Liver (tissue), 9 donors: ENCODE data around the gene UBE3B. TPM values are rescaled to one million over a fixed set of nuclear protein-coding genes. Genes with fewer than 3 reads are reported as not detected.

ENCODE experiments used
- DNase-seq: peaks from one replicate; pipeline ENCODE4 v3.0.0-alpha.2; 2017; ENCODE audit warnings: low spot score
- H3K27ac ChIP-seq, 2 donors: one replicate each; pipeline ENCODE4 v1.7.0; 2013; ENCODE audit warnings: inconsistent platforms in 2 of 2, low read length in 2 of 2, control low read depth in 1 of 2, low read depth in 1 of 2, mild to moderate bottlenecking in 1 of 2
- H3K27me3 ChIP-seq, 4 donors: one replicate each; pipeline versions ENCODE4 v1.6.1 to v1.7.0; 2013; ENCODE audit warnings: low read length in 3 of 4, inconsistent platforms in 1 of 4, mild to moderate bottlenecking in 1 of 4, moderate library complexity in 1 of 4; ENCODE audit not compliant: control insufficient read depth in 4 of 4, insufficient read depth in 4 of 4
- H3K36me3 ChIP-seq, 4 donors: one replicate each; pipeline versions ENCODE4 v1.6.1 to v1.7.0; 2013; ENCODE audit warnings: low read length in 3 of 4, mild to moderate bottlenecking in 3 of 4, low read depth in 1 of 4, moderate library complexity in 1 of 4; ENCODE audit not compliant: control insufficient read depth in 4 of 4, insufficient read depth in 3 of 4
- H3K4me1 ChIP-seq, 4 donors: one replicate each; pipeline versions ENCODE4 v1.6.1 to v1.7.0; 2013; ENCODE audit warnings: low read length in 3 of 4, mild to moderate bottlenecking in 3 of 4, moderate library complexity in 1 of 4; ENCODE audit not compliant: control insufficient read depth in 4 of 4, insufficient read depth in 4 of 4
- H3K4me3 ChIP-seq, 3 donors: one replicate each; pipeline versions ENCODE4 v1.6.1 to v1.7.0; 2013; ENCODE audit warnings: low read length in 3 of 3, control low read depth in 1 of 3, low read depth in 1 of 3, mild to moderate bottlenecking in 1 of 3
- H3K9ac ChIP-seq, 2 donors: one replicate each; pipeline ENCODE4 v1.7.0; 2013; ENCODE audit warnings: low read length in 2 of 2, mild to moderate bottlenecking in 2 of 2, moderate library complexity in 2 of 2, control low read depth in 1 of 2, low read depth in 1 of 2
- H3K9me3 ChIP-seq, 4 donors: one replicate each; pipeline versions ENCODE4 v1.6.1 to v1.7.0; 2013; ENCODE audit warnings: low read length in 3 of 4; ENCODE audit not compliant: control insufficient read depth in 4 of 4
- CTCF ChIP-seq: fragments of 150-350 bp; IDR thresholded peaks from 2 replicates; pipeline ENCODE4 v1.5.1; 2017; ENCODE audit warnings: improper control_type of control experiment, low read depth, low read length; ENCODE audit not compliant: missing input control
- EGR1 ChIP-seq, 2 donors: IDR thresholded peaks; 2 replicates each; pipeline ENCODE4 v1.6.1; 2016 to 2018; ENCODE audit warnings: antibody characterized with exemption in 2 of 2, low read depth in 2 of 2
- FOXA1 ChIP-seq: IDR thresholded peaks from 2 replicates; pipeline ENCODE4 v1.6.1; 2016; ENCODE audit warnings: antibody characterized with exemption
- FOXA2 ChIP-seq: IDR thresholded peaks from 2 replicates; pipeline ENCODE4 v1.6.1; 2016; ENCODE audit warnings: antibody characterized with exemption
- GABPA ChIP-seq, 2 donors: IDR thresholded peaks in 1 of 2; conservative IDR thresholded peaks in 1 of 2; 2 replicates each; pipeline ENCODE4 v1.6.1; 2016; ENCODE audit warnings: antibody characterized with exemption in 2 of 2, mild to moderate bottlenecking in 1 of 2, moderate library complexity in 1 of 2
- HNF4A ChIP-seq, 2 donors: conservative IDR thresholded peaks; 2 replicates each; pipeline ENCODE4 v1.6.1; 2016; ENCODE audit warnings: antibody characterized with exemption in 2 of 2, mild to moderate bottlenecking in 2 of 2
- HNF4G ChIP-seq: IDR thresholded peaks from 2 replicates; pipeline ENCODE4 v1.6.1; 2016; ENCODE audit warnings: antibody characterized with exemption
- JUND ChIP-seq, 2 donors: IDR thresholded peaks; 2 replicates each; pipeline ENCODE4 v1.6.1; 2016; ENCODE audit warnings: antibody characterized with exemption in 2 of 2
- NR2F2 ChIP-seq: IDR thresholded peaks from 2 replicates; pipeline ENCODE4 v1.6.1; 2016; ENCODE audit warnings: antibody characterized with exemption
- RAD21 ChIP-seq, 2 donors: IDR thresholded peaks; 2 replicates each; pipeline ENCODE4 v1.6.1; 2016; ENCODE audit warnings: antibody characterized with exemption in 2 of 2, mild to moderate bottlenecking in 2 of 2
- REST ChIP-seq: IDR thresholded peaks from 2 replicates; pipeline ENCODE4 v1.6.1; 2016; ENCODE audit warnings: antibody characterized with exemption, mild to moderate bottlenecking
- RXRA ChIP-seq, 2 donors: IDR thresholded peaks; 2 replicates each; pipeline ENCODE4 v1.6.1; 2017 to 2018; ENCODE audit warnings: antibody characterized with exemption in 2 of 2, mild to moderate bottlenecking in 1 of 2
- SP1 ChIP-seq: IDR thresholded peaks from 2 replicates; pipeline ENCODE4 v1.6.1; 2018; ENCODE audit warnings: antibody characterized with exemption, mild to moderate bottlenecking
- TAF1 ChIP-seq: conservative IDR thresholded peaks from 2 replicates; pipeline ENCODE4 v1.6.1; 2016; ENCODE audit warnings: antibody characterized with exemption, mild to moderate bottlenecking
- WGBS: extraction: QIAGEN DNeasy Blood & Tissue Kit; methylation state at CpG from one replicate; pipeline ENCODE4 v1.1.7; 2013; 5-methylcytosine and 5-hydroxymethylcytosine counted together
- polyA plus RNA-seq, 2 donors: library from polyadenylated mRNA; stranded (reverse) in 1 of 2; unstranded in 1 of 2; fragments of 200-250 nt in 1 of 2; fragments of >200 nt in 1 of 2; fragmentation: Nextera tagmentation in 1 of 2; extraction: Ambion mirVana in 1 of 2; gene quantifications; one replicate each; pipeline versions ENCODE4 v1.2.1 to v1.2.3, GENCODE V29; 2013 to 2015
- total RNA-seq, 2 donors: library from RNA; depleted of rRNA; stranded (reverse); fragments of >200 nt; gene quantifications; one replicate each; pipeline ENCODE4 v1.2.3, GENCODE V29; 2014
- TF ChIP-seq, protein P1 (sequence below): IDR thresholded peaks from 2 replicates; pipeline ENCODE4 v1.6.1; 2016; ENCODE audit warnings: antibody characterized with exemption
- TF ChIP-seq, protein P2 (sequence below): IDR thresholded peaks from 2 replicates; pipeline ENCODE4 v1.6.1; 2016; ENCODE audit warnings: antibody characterized with exemption
- TF ChIP-seq, protein P3 (sequence below): IDR thresholded peaks from 2 replicates; pipeline ENCODE4 v1.6.1; 2016; ENCODE audit warnings: antibody characterized with exemption
- donor health status: healthy.
- donor health status: healthy.
- donor health status: healthy.
- donor health status: healthy.
- donor health status: healthy.

The UBE3B gene
- total and polyA plus RNA-seq, 4 donors = 9.3 to 43.4 (median 24.1) TPM

DNA sequence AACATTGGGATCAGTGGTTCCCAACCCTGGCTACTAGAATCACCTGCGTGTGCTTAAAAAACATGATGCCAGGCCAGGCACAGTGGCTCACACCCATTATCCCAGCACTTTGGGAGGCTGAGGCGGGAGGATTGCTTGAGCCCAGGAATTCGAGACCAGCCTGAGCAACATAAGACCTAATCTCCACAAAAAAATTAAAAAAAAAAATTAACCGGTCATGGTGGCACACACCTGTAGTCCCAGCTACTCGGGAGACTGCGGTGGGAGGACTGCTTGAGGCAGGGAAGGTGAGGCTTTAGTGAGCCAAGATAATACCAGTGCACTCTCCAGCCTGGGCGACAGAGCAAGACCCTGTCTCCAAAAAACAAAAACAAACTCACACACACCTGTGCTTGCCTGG is 2.3 kb upstream of the UBE3B start:
- peaks cover 7 to 28% (median 27%) of the 10 kb centered on the region in 4 donors for H3K4me1 ChIP-seq
- peaks cover 0 to 2% (median 0%) of the 10 kb centered on the region in 4 donors for H3K36me3 ChIP-seq
- H3K9ac ChIP-seq = no peak overlapping the region
- 94% methylated on average over 7 of the region's 7 CpGs for WGBS
- no peak for DNase-seq
- TF ChIP-seq, protein P1, sequence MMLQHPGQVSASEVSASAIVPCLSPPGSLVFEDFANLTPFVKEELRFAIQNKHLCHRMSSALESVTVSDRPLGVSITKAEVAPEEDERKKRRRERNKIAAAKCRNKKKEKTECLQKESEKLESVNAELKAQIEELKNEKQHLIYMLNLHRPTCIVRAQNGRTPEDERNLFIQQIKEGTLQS = no peak
- TF ChIP-seq HNF4A (conservative IDR thresholded peaks at IDR 0.05) (no peak), SP1 (no peak), RAD21 (IDR thresholded peaks at IDR 0.05) (no peak)
- no peaks in the 10 kb centered on the region for H3K27me3 ChIP-seq
- H3K9me3 ChIP-seq = no peaks in the 10 kb centered on the region
- no peak overlapping the region for H3K27ac ChIP-seq
- H3K4me3 ChIP-seq = no peak overlapping the region

DNA sequence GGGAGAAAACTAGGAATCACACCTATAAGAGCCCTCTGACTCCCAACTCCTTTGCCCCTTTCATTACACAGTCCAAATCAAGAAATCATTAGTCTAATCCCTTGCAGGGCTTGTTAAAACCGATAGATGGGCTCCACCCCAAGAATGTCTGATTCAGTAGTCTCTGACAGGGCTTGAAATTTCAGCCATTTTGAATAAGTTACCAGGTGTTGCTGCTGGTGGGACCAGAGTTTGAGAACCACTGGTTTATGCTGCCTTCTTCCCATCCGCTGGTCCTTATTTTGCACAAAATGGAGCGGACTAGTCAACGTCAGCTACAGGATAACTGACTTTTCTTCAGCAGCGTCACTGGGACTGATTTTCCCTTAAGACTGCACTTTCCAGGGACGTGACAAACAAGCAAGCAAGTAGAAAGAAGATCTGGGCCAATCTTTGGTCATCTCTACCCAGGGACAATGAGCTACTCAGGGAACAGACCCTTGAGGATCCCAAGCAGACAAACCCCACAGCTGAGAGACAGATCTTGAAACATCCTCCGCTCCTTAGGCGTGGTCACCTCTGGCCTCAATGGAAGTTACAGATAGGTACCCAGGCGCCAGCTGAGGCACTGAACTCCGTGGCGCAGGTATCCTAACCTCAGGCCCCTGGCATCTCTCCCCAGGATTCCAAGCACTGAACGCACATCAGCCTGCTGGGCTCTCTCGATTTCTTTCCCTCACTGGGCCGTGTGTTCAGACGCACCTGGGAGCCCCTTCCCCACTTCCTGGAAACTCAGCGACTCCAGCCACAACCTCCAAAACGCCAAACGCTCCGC is 1.2 kb upstream of the UBE3B start:
- TF ChIP-seq, protein P2, sequence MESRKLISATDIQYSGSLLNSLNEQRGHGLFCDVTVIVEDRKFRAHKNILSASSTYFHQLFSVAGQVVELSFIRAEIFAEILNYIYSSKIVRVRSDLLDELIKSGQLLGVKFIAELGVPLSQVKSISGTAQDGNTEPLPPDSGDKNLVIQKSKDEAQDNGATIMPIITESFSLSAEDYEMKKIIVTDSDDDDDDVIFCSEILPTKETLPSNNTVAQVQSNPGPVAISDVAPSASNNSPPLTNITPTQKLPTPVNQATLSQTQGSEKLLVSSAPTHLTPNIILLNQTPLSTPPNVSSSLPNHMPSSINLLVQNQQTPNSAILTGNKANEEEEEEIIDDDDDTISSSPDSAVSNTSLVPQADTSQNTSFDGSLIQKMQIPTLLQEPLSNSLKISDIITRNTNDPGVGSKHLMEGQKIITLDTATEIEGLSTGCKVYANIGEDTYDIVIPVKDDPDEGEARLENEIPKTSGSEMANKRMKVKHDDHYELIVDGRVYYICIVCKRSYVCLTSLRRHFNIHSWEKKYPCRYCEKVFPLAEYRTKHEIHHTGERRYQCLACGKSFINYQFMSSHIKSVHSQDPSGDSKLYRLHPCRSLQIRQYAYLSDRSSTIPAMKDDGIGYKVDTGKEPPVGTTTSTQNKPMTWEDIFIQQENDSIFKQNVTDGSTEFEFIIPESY = no peak
- no peak for TF ChIP-seq HNF4A (conservative IDR thresholded peaks at IDR 0.05)
- no peak for TF ChIP-seq GABPA (IDR thresholded peaks at IDR 0.05 in 1 of 2, conservative IDR thresholded peaks at IDR 0.05 in 1 of 2)
- no peak for TF ChIP-seq NR2F2
- no peak for TF ChIP-seq REST
- TF ChIP-seq, protein P1 = no peak
- no peak for TF ChIP-seq SP1
- TF ChIP-seq JUND (IDR thresholded peaks at IDR 0.05) = no peak
- TF ChIP-seq, protein P3, sequence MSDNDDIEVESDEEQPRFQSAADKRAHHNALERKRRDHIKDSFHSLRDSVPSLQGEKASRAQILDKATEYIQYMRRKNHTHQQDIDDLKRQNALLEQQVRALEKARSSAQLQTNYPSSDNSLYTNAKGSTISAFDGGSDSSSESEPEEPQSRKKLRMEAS = no peak
- no peak for TF ChIP-seq CTCF
- no peak for TF ChIP-seq RXRA (IDR thresholded peaks at IDR 0.05)
- TF ChIP-seq TAF1 = no peak
- TF ChIP-seq EGR1 (IDR thresholded peaks at IDR 0.05; ENCODE audit: low read depth in 2 of 2) = no peak
- no peak for TF ChIP-seq FOXA1
- no peak for TF ChIP-seq FOXA2
- TF ChIP-seq HNF4G = no peak
- H3K36me3 ChIP-seq = no peaks in the 10 kb centered on the region
- peaks cover 7 to 28% (median 27%) of the 10 kb centered on the region in 4 donors for H3K4me1 ChIP-seq
- no peaks in the 10 kb centered on the region for H3K27me3 ChIP-seq
- WGBS = 29% methylated on average over 19 of the region's 19 CpGs
- no peak for DNase-seq
- H3K27ac ChIP-seq = peak overlapping the region in 1 of 2 donors; percentile 96
- H3K9me3 ChIP-seq = no peaks in the 10 kb centered on the region
- peak overlapping the region; percentile 87 to 99 (median 94) for H3K4me3 ChIP-seq
- peak overlapping the region; percentile 42 to 82 for H3K9ac ChIP-seq
